ENCODE results near the gene CDC42BPB.

DNA sequence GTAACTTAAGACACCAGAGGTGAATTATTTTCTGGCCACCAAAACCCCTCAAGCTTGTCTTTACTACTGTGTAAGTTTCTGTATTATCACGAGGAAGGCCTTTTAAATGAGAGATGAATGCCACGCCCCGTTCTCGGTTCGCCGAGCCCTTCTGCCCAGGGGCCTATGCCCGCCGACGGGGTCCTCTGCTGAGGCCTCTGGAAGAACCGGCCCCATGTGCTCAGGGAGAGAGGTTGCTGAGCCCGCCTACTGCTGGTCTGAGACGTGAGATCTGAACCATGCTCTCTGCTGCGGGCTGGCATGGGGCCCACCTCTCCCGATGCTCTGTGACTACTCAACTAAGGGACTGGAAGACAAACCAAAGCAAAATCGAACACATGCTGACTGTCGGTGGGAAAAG lies 113.9 kb downstream of the CDC42BPB start:
- no peak for TF ChIP-seq EZH2phosphoT487 (IDR thresholded peaks at IDR 0.05; ENCODE audit: insufficient read depth, low read depth)
- no peak for TF ChIP-seq EZH2 (IDR thresholded peaks at IDR 0.05; ENCODE audit: insufficient read depth, poor library complexity, severe bottlenecking)

Data from GM23248 (cell line).